Testis (tissue), 2 donors: Measurements from ENCODE around the gene GCNT2.

ENCODE experiments used
- POLR2A ChIP-seq: fragments of 450-650 bp; IDR thresholded peaks from one replicate; pipeline ENCODE4 v1.6.1; 2017; ENCODE audit warnings: antibody characterized with exemption, mild to moderate bottlenecking, moderate library complexity
- TF ChIP-seq, protein P1 (sequence below), 3 experiments: fragments of 450-650 bp in 2 of 3; fragments of 200-600 bp in 1 of 3; sonication (generic) in 1 of 3; IDR thresholded peaks; one replicate each; pipeline ENCODE4 v1.5.1; 2016 to 2019; ENCODE audit warnings: antibody characterized with exemption in 3 of 3, mild to moderate bottlenecking in 2 of 3, moderate library complexity in 1 of 3

DNA sequence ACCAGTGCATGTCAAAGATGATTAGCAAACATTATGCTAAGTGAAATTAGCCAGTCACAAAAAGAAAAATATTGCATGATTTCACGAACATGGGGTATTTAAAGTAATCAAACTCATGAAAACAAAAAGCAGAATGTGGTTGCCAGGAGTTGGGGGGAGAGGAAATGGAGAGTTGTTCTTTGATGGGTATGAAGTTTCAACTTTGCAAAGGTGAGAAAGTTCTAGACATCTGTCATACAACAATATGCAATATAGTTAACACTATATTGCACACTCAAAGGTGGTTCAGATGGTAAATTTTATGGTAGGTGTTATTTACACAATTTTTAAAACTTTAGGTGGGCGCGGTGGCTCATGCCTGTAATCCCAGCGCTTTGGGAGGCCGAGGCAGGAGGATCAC lies 13.4 kb upstream of the GCNT2 start:
- TF ChIP-seq, protein P1, sequence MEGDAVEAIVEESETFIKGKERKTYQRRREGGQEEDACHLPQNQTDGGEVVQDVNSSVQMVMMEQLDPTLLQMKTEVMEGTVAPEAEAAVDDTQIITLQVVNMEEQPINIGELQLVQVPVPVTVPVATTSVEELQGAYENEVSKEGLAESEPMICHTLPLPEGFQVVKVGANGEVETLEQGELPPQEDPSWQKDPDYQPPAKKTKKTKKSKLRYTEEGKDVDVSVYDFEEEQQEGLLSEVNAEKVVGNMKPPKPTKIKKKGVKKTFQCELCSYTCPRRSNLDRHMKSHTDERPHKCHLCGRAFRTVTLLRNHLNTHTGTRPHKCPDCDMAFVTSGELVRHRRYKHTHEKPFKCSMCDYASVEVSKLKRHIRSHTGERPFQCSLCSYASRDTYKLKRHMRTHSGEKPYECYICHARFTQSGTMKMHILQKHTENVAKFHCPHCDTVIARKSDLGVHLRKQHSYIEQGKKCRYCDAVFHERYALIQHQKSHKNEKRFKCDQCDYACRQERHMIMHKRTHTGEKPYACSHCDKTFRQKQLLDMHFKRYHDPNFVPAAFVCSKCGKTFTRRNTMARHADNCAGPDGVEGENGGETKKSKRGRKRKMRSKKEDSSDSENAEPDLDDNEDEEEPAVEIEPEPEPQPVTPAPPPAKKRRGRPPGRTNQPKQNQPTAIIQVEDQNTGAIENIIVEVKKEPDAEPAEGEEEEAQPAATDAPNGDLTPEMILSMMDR (IDR thresholded peaks at IDR 0.05), result no peak
- TF ChIP-seq POLR2A, result no peak
